K562 (cell line): ENCODE data around the gene ACADM.

Experiments
- NCOA6 ChIP-seq: fragments of 450-650 bp; IDR thresholded peaks from 2 replicates; pipeline ENCODE4 v1.6.1; 2017; ENCODE audit warnings: mild to moderate bottlenecking
- RFX5 ChIP-seq: IDR thresholded peaks from 2 replicates; pipeline ENCODE4 v1.6.1; 2011; ENCODE audit warnings: low read depth, mild to moderate bottlenecking, improper control_type of control experiment, low read length
- TAF1 ChIP-seq: IDR thresholded peaks from 2 replicates; pipeline ENCODE4 v1.6.1; 2011; ENCODE audit warnings: mild to moderate bottlenecking, low read length, moderate library complexity; ENCODE audit not compliant: insufficient read depth, control insufficient read depth, severe bottlenecking; ENCODE audit errors: extremely low read depth
- ZBED1 ChIP-seq: IDR thresholded peaks from 2 replicates; pipeline ENCODE4 v1.6.1; 2014
- ZNF263 ChIP-seq: sonication (generic); formaldehyde crosslinking; IDR thresholded peaks from 2 replicates; pipeline ENCODE4 v1.8.0; 2022; ENCODE audit warnings: mild to moderate bottlenecking, missing genetic modification reagents, borderline replicate concordance
- ZNF668 ChIP-seq: fragments of 250-450 bp; sonication (Bioruptor Pico); IDR thresholded peaks from 2 replicates; pipeline ENCODE4 v1.8.0; 2022; ENCODE audit warnings: mild to moderate bottlenecking, inconsistent platforms
- TF ChIP-seq, protein P1 (sequence below): sonication (generic); formaldehyde crosslinking; IDR thresholded peaks from 2 replicates; pipeline ENCODE4 v1.9.0; 2022; ENCODE audit warnings: mild to moderate bottlenecking, missing genetic modification reagents
- TF ChIP-seq, protein P2 (sequence below): sonication (generic); formaldehyde crosslinking; IDR thresholded peaks from 2 replicates; pipeline ENCODE4 v1.8.0; 2022; ENCODE audit warnings: mild to moderate bottlenecking, missing genetic modification reagents, borderline replicate concordance
- TF ChIP-seq, protein P3 (sequence below): fragments of 250-450 bp; sonication (Bioruptor Pico); IDR thresholded peaks from 2 replicates; pipeline ENCODE4 v1.8.0; 2022; ENCODE audit warnings: inconsistent platforms
- TF ChIP-seq, protein P4 (sequence below): sonication (generic); formaldehyde crosslinking; IDR thresholded peaks from 2 replicates; pipeline ENCODE4 v1.8.0; 2022; ENCODE audit warnings: mild to moderate bottlenecking, low read depth, missing genetic modification reagents
- TF ChIP-seq, protein P5 (sequence below): fragments of 250-450 bp; sonication (Bioruptor Pico); IDR thresholded peaks from 2 replicates; pipeline ENCODE4 v1.8.0; 2021; ENCODE audit warnings: moderate library complexity, mild to moderate bottlenecking, inconsistent platforms
- TF ChIP-seq, protein P6 (sequence below), 3 experiments: IDR thresholded peaks in 2 of 3; conservative IDR thresholded peaks in 1 of 3; 2 replicates each; pipeline ENCODE4 v1.5.1; 2011 to 2012; ENCODE audit warnings: low read length in 3 of 3, mild to moderate bottlenecking in 3 of 3, control low read depth in 2 of 3, improper control_type of control experiment in 1 of 3, inconsistent platforms in 1 of 3, low read depth in 1 of 3, mixed read lengths in 1 of 3, moderate library complexity in 1 of 3; ENCODE audit not compliant: insufficient read depth in 2 of 3

DNA sequence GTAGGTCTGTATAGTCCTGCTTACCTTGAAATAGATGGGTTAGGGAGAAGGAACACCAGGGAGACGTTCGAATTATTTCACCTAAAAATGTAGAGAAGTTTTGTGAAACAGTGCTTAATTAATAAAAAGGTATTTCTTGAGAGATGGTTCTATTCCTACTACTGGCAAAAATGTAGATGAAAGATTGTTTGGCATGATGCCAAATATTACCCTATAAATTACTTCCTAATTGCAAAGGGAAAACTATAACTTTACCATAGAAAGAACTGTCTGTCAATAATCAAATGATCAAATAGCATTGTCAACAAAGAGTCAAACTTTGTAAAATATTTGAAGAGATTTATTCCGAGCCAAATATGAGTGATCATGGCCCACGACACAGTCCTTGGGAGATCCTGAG lies 4.2 kb upstream of the ACADM start:
- TF ChIP-seq, protein P1, sequence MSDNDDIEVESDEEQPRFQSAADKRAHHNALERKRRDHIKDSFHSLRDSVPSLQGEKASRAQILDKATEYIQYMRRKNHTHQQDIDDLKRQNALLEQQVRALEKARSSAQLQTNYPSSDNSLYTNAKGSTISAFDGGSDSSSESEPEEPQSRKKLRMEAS = no peak
- TF ChIP-seq TAF1 (no peak), ZNF668 (CRISPR knock-in tag) (no peak), ZNF263 (no peak), NCOA6 (no peak), RFX5 (no peak), ZBED1 (no peak)
- TF ChIP-seq, protein P2, sequence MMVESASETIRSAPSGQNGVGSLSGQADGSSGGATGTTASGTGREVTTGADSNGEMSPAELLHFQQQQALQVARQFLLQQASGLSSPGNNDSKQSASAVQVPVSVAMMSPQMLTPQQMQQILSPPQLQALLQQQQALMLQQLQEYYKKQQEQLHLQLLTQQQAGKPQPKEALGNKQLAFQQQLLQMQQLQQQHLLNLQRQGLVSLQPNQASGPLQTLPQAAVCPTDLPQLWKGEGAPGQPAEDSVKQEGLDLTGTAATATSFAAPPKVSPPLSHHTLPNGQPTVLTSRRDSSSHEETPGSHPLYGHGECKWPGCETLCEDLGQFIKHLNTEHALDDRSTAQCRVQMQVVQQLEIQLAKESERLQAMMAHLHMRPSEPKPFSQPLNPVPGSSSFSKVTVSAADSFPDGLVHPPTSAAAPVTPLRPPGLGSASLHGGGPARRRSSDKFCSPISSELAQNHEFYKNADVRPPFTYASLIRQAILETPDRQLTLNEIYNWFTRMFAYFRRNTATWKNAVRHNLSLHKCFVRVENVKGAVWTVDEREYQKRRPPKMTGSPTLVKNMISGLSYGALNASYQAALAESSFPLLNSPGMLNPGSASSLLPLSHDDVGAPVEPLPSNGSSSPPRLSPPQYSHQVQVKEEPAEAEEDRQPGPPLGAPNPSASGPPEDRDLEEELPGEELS (CRISPR knock-in tag) = no peak
- TF ChIP-seq, protein P3, sequence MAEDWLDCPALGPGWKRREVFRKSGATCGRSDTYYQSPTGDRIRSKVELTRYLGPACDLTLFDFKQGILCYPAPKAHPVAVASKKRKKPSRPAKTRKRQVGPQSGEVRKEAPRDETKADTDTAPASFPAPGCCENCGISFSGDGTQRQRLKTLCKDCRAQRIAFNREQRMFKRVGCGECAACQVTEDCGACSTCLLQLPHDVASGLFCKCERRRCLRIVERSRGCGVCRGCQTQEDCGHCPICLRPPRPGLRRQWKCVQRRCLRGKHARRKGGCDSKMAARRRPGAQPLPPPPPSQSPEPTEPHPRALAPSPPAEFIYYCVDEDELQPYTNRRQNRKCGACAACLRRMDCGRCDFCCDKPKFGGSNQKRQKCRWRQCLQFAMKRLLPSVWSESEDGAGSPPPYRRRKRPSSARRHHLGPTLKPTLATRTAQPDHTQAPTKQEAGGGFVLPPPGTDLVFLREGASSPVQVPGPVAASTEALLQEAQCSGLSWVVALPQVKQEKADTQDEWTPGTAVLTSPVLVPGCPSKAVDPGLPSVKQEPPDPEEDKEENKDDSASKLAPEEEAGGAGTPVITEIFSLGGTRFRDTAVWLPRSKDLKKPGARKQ (CRISPR knock-in tag) = no peak
- TF ChIP-seq, protein P4, sequence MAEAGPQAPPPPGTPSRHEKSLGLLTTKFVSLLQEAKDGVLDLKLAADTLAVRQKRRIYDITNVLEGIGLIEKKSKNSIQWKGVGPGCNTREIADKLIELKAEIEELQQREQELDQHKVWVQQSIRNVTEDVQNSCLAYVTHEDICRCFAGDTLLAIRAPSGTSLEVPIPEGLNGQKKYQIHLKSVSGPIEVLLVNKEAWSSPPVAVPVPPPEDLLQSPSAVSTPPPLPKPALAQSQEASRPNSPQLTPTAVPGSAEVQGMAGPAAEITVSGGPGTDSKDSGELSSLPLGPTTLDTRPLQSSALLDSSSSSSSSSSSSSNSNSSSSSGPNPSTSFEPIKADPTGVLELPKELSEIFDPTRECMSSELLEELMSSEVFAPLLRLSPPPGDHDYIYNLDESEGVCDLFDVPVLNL (CRISPR knock-in tag) = no peak
- TF ChIP-seq, protein P5, sequence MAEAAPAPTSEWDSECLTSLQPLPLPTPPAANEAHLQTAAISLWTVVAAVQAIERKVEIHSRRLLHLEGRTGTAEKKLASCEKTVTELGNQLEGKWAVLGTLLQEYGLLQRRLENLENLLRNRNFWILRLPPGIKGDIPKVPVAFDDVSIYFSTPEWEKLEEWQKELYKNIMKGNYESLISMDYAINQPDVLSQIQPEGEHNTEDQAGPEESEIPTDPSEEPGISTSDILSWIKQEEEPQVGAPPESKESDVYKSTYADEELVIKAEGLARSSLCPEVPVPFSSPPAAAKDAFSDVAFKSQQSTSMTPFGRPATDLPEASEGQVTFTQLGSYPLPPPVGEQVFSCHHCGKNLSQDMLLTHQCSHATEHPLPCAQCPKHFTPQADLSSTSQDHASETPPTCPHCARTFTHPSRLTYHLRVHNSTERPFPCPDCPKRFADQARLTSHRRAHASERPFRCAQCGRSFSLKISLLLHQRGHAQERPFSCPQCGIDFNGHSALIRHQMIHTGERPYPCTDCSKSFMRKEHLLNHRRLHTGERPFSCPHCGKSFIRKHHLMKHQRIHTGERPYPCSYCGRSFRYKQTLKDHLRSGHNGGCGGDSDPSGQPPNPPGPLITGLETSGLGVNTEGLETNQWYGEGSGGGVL = no peak
- TF ChIP-seq, protein P6, sequence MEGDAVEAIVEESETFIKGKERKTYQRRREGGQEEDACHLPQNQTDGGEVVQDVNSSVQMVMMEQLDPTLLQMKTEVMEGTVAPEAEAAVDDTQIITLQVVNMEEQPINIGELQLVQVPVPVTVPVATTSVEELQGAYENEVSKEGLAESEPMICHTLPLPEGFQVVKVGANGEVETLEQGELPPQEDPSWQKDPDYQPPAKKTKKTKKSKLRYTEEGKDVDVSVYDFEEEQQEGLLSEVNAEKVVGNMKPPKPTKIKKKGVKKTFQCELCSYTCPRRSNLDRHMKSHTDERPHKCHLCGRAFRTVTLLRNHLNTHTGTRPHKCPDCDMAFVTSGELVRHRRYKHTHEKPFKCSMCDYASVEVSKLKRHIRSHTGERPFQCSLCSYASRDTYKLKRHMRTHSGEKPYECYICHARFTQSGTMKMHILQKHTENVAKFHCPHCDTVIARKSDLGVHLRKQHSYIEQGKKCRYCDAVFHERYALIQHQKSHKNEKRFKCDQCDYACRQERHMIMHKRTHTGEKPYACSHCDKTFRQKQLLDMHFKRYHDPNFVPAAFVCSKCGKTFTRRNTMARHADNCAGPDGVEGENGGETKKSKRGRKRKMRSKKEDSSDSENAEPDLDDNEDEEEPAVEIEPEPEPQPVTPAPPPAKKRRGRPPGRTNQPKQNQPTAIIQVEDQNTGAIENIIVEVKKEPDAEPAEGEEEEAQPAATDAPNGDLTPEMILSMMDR (IDR thresholded peaks at IDR 0.05 in 2 of 3, conservative IDR thresholded peaks at IDR 0.05 in 1 of 3; ENCODE audit: insufficient read depth in 2 of 3, low read depth in 1 of 3, low read length in 3 of 3) = no peak
